Measurements from ENCODE around the gene PTDSS2.
"Not testable (repeated sequence)": the region's sequence is repeated elsewhere in the genome, so short reads cannot be mapped to it uniquely, and the experiment has no call there.

The PTDSS2 gene

GRCh38 chr11:452203-452744 lies 2.2 kb downstream of the PTDSS2 start:
- no peak for DNase-seq

- DNase-seq, result no peak
These were observed 2.9 kb downstream of the PTDSS2 start for GRCh38 chr11:452916-453527.

GRCh38 chr11:453564-453963 lies 3.5 kb downstream of the PTDSS2 start:
- no peak for DNase-seq

- DNase-seq, result no peak
These were observed 4.0 kb downstream of the PTDSS2 start for GRCh38 chr11:454043-454442.

GRCh38 chr11:454801-455565 lies 4.9 kb downstream of the PTDSS2 start:
- no peak for DNase-seq

GRCh38 chr11:455566-456147 lies 5.6 kb downstream of the PTDSS2 start:
- DNase-seq, result no peak

- no peak for DNase-seq
These were observed 6.5 kb downstream of the PTDSS2 start for GRCh38 chr11:456533-456932.

GRCh38 chr11:457111-457760 lies 7.2 kb downstream of the PTDSS2 start:
- no peak for DNase-seq

GRCh38 chr11:459511-460220 lies 9.6 kb downstream of the PTDSS2 start:
- no peak for DNase-seq

GRCh38 chr11:460331-461199 lies 10.5 kb downstream of the PTDSS2 start:
- DNase-seq, result no peak

- DNase-seq, result no peak
These were observed 11.5 kb downstream of the PTDSS2 start for GRCh38 chr11:461626-462025.

GRCh38 chr11:462107-462890 lies 12.2 kb downstream of the PTDSS2 start:
- DNase-seq, result no peak

GRCh38 chr11:464316-464715 lies 14.2 kb downstream of the PTDSS2 start:
- no peak for DNase-seq

GRCh38 chr11:465896-466530 lies 15.9 kb downstream of the PTDSS2 start:
- DNase-seq, result no peak

GRCh38 chr11:468036-468435 lies 18.0 kb downstream of the PTDSS2 start:
- DNase-seq, result no peak

- no peak for DNase-seq
These were observed 18.4 kb downstream of the PTDSS2 start for GRCh38 chr11:468493-468892.

GRCh38 chr11:469026-469683 lies 19.1 kb downstream of the PTDSS2 start:
- DNase-seq, result not testable (repeated sequence)

- no peak for DNase-seq
These were observed 19.8 kb downstream of the PTDSS2 start for GRCh38 chr11:469684-470560.

All from activated CD4-positive, CD25-positive, alpha-beta regulatory T cell treated with anti-CD3 and anti-CD28 coated beads, Interleukin-2, amount 50 U/mL, for 72 hours (primary cell).